OCI-LY1 (cell line): ENCODE data around the gene MEPCE.

Source experiments
- H2AFZ ChIP-seq: fragments of 200-600 bp; sonication (generic), shearing (Covaris generic); 2 replicates; pipeline ENCODE4 v1.6.0; 2014; ENCODE audit warnings: antibody characterized with exemption, mild to moderate bottlenecking, low read length
- H3F3A ChIP-seq: fragments of 200-600 bp; sonication (generic), shearing (Covaris generic); 2 replicates; pipeline ENCODE4 v1.6.0; 2014; ENCODE audit warnings: mild to moderate bottlenecking, antibody characterized with exemption, low read length, moderate library complexity; ENCODE audit not compliant: insufficient read depth
- H3K27ac ChIP-seq: fragments of 200-600 bp; sonication (generic); 2 replicates; pipeline ENCODE4 v1.5.1; 2014; ENCODE audit warnings: low read length, mixed run types, mild to moderate bottlenecking, low read depth; ENCODE audit not compliant: poor library complexity, severe bottlenecking
- H3K27me3 ChIP-seq: fragments of 200-600 bp; sonication (generic); 2 replicates; pipeline ENCODE4 v1.6.0; 2014; ENCODE audit warnings: antibody characterized with exemption, mild to moderate bottlenecking, low read length, moderate library complexity; ENCODE audit not compliant: insufficient read depth
- H3K36me3 ChIP-seq: fragments of 200-600 bp; sonication (generic); 2 replicates; pipeline ENCODE4 v1.6.1; 2014; ENCODE audit warnings: mild to moderate bottlenecking, antibody characterized with exemption, low read length, moderate library complexity, mixed read lengths; ENCODE audit not compliant: insufficient read depth
- H3K4me1 ChIP-seq: fragments of 200-600 bp; sonication (generic); 2 replicates; pipeline ENCODE4 v1.5.1; 2014; ENCODE audit warnings: mild to moderate bottlenecking, low read length, moderate library complexity; ENCODE audit not compliant: insufficient read depth, severe bottlenecking
- H3K4me2 ChIP-seq: fragments of 200-600 bp; sonication (generic), shearing (Covaris generic); 2 replicates; pipeline ENCODE4 v1.6.1; 2014; ENCODE audit warnings: low read length
- H3K4me3 ChIP-seq: fragments of 200-600 bp; sonication (generic); 2 replicates; pipeline ENCODE4 v1.5.1; 2014; ENCODE audit warnings: low read length, low read depth, mild to moderate bottlenecking, mixed read lengths; ENCODE audit not compliant: poor library complexity, severe bottlenecking
- H3K79me2 ChIP-seq: fragments of 200-600 bp; shearing (Covaris generic); 2 replicates; pipeline ENCODE4 v1.6.1; 2016; ENCODE audit warnings: mixed run types, low read length, mixed read lengths; ENCODE audit not compliant: insufficient read depth
- H3K9ac ChIP-seq: fragments of 200-600 bp; sonication (generic), shearing (Covaris generic); 2 replicates; pipeline ENCODE4 v1.6.1; 2014; ENCODE audit warnings: mild to moderate bottlenecking, low read length, mixed read lengths
- H3K9me2 ChIP-seq: fragments of 200-600 bp; sonication (generic), shearing (Covaris generic); 2 replicates; pipeline ENCODE4 v1.6.1; 2014; ENCODE audit warnings: low read depth, mild to moderate bottlenecking, low read length, mixed read lengths
- H3K9me3 ChIP-seq: fragments of 200-600 bp; shearing (Covaris generic); 2 replicates; pipeline ENCODE4 v1.6.1; 2014; ENCODE audit warnings: low read length, mixed read lengths
- H4K20me1 ChIP-seq: fragments of 200-600 bp; sonication (generic), shearing (Covaris generic); 2 replicates; pipeline ENCODE4 v1.6.0; 2016; ENCODE audit warnings: mild to moderate bottlenecking, low read length; ENCODE audit not compliant: insufficient read depth
- CTCF ChIP-seq: fragments of 200-600 bp; sonication (generic), shearing (Covaris generic); IDR thresholded peaks from 2 replicates; pipeline ENCODE4 v1.5.1; 2017; ENCODE audit warnings: mild to moderate bottlenecking, antibody characterized with exemption, low read length, moderate library complexity, mixed read lengths
- EZH2 ChIP-seq: fragments of 200-600 bp; sonication (generic), shearing (Covaris generic); IDR thresholded peaks from 2 replicates; pipeline ENCODE4 v1.8.0; 2017; ENCODE audit warnings: borderline replicate concordance, mixed run types, mild to moderate bottlenecking, antibody characterized with exemption, low read length, moderate library complexity, mixed read lengths

Gene MEPCE

GRCh38 chr7:100384628-100385294 lies 44.9 kb upstream of the MEPCE start:
- Histone ChIP-seq H3K36me3 (no peaks in the 10 kb centered on the region), H3F3A (no peaks in the 10 kb centered on the region), H3K4me3 (no peak overlapping the region), H3K4me1 (no peaks in the 10 kb centered on the region), H3K9me3 (no peaks in the 10 kb centered on the region), H3K27me3 (peaks cover 10% of the 10 kb centered on the region; the same call in 1 of the 2 replicates), H3K9ac (no peak overlapping the region), H3K9me2 (no peaks in the 10 kb centered on the region), H3K4me2 (no peak overlapping the region), H3K27ac (no peak overlapping the region), H2AFZ (no peak overlapping the region), H4K20me1 (no peaks in the 10 kb centered on the region), H3K79me2 (no peaks in the 10 kb centered on the region)
- TF ChIP-seq CTCF (no peak), EZH2 (no peak)

GRCh38 chr7:100386940-100387339 lies 42.7 kb upstream of the MEPCE start:
- H3K27ac ChIP-seq, result no peak overlapping the region
- H3K4me1 ChIP-seq, result no peaks in the 10 kb centered on the region
- no peak overlapping the region for H3K4me3 ChIP-seq
- H3K4me2 ChIP-seq, result no peak overlapping the region
- no peak overlapping the region for H3K9ac ChIP-seq
- no peaks in the 10 kb centered on the region for H3F3A ChIP-seq
- no peak overlapping the region for H2AFZ ChIP-seq
- no peak for TF ChIP-seq CTCF
- TF ChIP-seq EZH2, result no peak
- no peaks in the 10 kb centered on the region for H4K20me1 ChIP-seq
- no peaks in the 10 kb centered on the region for H3K9me2 ChIP-seq
- H3K79me2 ChIP-seq, result no peaks in the 10 kb centered on the region
- peaks cover 12% of the 10 kb centered on the region; the same call in 1 of the 2 replicates for H3K27me3 ChIP-seq
- H3K9me3 ChIP-seq, result no peaks in the 10 kb centered on the region
- no peaks in the 10 kb centered on the region for H3K36me3 ChIP-seq

- H3K4me2 ChIP-seq, result no peak overlapping the region
- TF ChIP-seq CTCF, result no peak
- TF ChIP-seq EZH2, result no peak
- H4K20me1 ChIP-seq, result no peaks in the 10 kb centered on the region
- H3K9me2 ChIP-seq, result no peaks in the 10 kb centered on the region
- no peaks in the 10 kb centered on the region for H3K9me3 ChIP-seq
- H3K36me3 ChIP-seq, result no peaks in the 10 kb centered on the region
- H3F3A ChIP-seq, result no peaks in the 10 kb centered on the region
- H3K27me3 ChIP-seq, result peaks cover 11% of the 10 kb centered on the region; the same call in 1 of the 2 replicates
- H3K79me2 ChIP-seq, result no peaks in the 10 kb centered on the region
- no peaks in the 10 kb centered on the region for H3K4me1 ChIP-seq
- H3K27ac ChIP-seq, result no peak overlapping the region
- no peak overlapping the region for H3K4me3 ChIP-seq
- H2AFZ ChIP-seq, result no peak overlapping the region
- H3K9ac ChIP-seq, result no peak overlapping the region
Measured at GRCh38 chr7:100387695-100388094, 41.9 kb upstream of the MEPCE start.
